Rectal smooth muscle tissue (tissue), 1 donor: ENCODE measurements around the gene MGA.

Source experiments
- H3K27ac ChIP-seq: one replicate; pipeline ENCODE4 v1.7.0; 2013; ENCODE audit warnings: low read depth, low read length, inconsistent platforms
- H3K27me3 ChIP-seq: one replicate; pipeline ENCODE4 v1.7.0; 2013; ENCODE audit warnings: low read length; ENCODE audit not compliant: control insufficient read depth, insufficient read depth
- H3K36me3 ChIP-seq: one replicate; pipeline ENCODE4 v1.7.0; 2013; ENCODE audit warnings: low read length; ENCODE audit not compliant: control insufficient read depth, insufficient read depth
- H3K4me1 ChIP-seq: one replicate; pipeline ENCODE4 v1.7.0; 2013; ENCODE audit warnings: low read length; ENCODE audit not compliant: control insufficient read depth, insufficient read depth
- H3K4me3 ChIP-seq: one replicate; pipeline ENCODE4 v1.7.0; 2013; ENCODE audit warnings: low read length
- H3K9ac ChIP-seq: one replicate; pipeline ENCODE4 v1.7.0; 2013; ENCODE audit warnings: low read length

MGA gene

GRCh38 chr15:41779662-41780157 lies 119.5 kb downstream of the MGA start:
- no peak overlapping the region for H3K9ac ChIP-seq
- H3K4me3 ChIP-seq = no peak overlapping the region
- H3K27ac ChIP-seq = peak overlapping the region; percentile 17
- no peaks in the 10 kb centered on the region for H3K36me3 ChIP-seq
- H3K4me1 ChIP-seq = peaks cover 29% of the 10 kb centered on the region
- no peaks in the 10 kb centered on the region for H3K27me3 ChIP-seq

- Histone ChIP-seq H3K4me3 (no peak overlapping the region), H3K36me3 (no peaks in the 10 kb centered on the region), H3K27ac (peak overlapping the region; percentile 12), H3K4me1 (peaks cover 29% of the 10 kb centered on the region), H3K27me3 (no peaks in the 10 kb centered on the region), H3K9ac (no peak overlapping the region)
Observed at GRCh38 chr15:41780266-41780665, 120.1 kb downstream of the MGA start.

GRCh38 chr15:41780727-41781126 lies 120.5 kb downstream of the MGA start:
- H3K36me3 ChIP-seq = no peaks in the 10 kb centered on the region
- H3K4me3 ChIP-seq = no peak overlapping the region
- peaks cover 24% of the 10 kb centered on the region for H3K4me1 ChIP-seq
- no peak overlapping the region for H3K9ac ChIP-seq
- no peaks in the 10 kb centered on the region for H3K27me3 ChIP-seq
- no peak overlapping the region for H3K27ac ChIP-seq

GRCh38 chr15:41782371-41783282 lies 122.4 kb downstream of the MGA start:
- Histone ChIP-seq H3K36me3 (no peaks in the 10 kb centered on the region), H3K27ac (no peak overlapping the region), H3K4me1 (peaks cover 14% of the 10 kb centered on the region), H3K27me3 (no peaks in the 10 kb centered on the region), H3K4me3 (no peak overlapping the region), H3K9ac (no peak overlapping the region)

GRCh38 chr15:41783296-41783695 lies 123.1 kb downstream of the MGA start:
- Histone ChIP-seq H3K27ac (no peak overlapping the region), H3K9ac (no peak overlapping the region), H3K36me3 (no peaks in the 10 kb centered on the region), H3K27me3 (no peaks in the 10 kb centered on the region), H3K4me3 (no peak overlapping the region), H3K4me1 (peaks cover 15% of the 10 kb centered on the region)

GRCh38 chr15:41788262-41788661 lies 128.1 kb downstream of the MGA start:
- Histone ChIP-seq H3K4me1 (peaks cover 28% of the 10 kb centered on the region), H3K27ac (no peak overlapping the region), H3K27me3 (no peaks in the 10 kb centered on the region), H3K9ac (no peak overlapping the region), H3K36me3 (no peaks in the 10 kb centered on the region), H3K4me3 (no peak overlapping the region)

- Histone ChIP-seq H3K4me1 (peaks cover 28% of the 10 kb centered on the region), H3K27me3 (no peaks in the 10 kb centered on the region), H3K27ac (no peak overlapping the region), H3K4me3 (no peak overlapping the region), H3K9ac (no peak overlapping the region), H3K36me3 (no peaks in the 10 kb centered on the region)
Observed at GRCh38 chr15:41789236-41789635, 129.0 kb downstream of the MGA start.

- H3K9ac ChIP-seq = no peak overlapping the region
- no peaks in the 10 kb centered on the region for H3K36me3 ChIP-seq
- peaks cover 28% of the 10 kb centered on the region for H3K4me1 ChIP-seq
- H3K4me3 ChIP-seq = no peak overlapping the region
- no peak overlapping the region for H3K27ac ChIP-seq
- no peaks in the 10 kb centered on the region for H3K27me3 ChIP-seq
Observed at GRCh38 chr15:41789662-41790061, 129.5 kb downstream of the MGA start.

- no peaks in the 10 kb centered on the region for H3K27me3 ChIP-seq
- peaks cover 28% of the 10 kb centered on the region for H3K4me1 ChIP-seq
- H3K36me3 ChIP-seq = no peaks in the 10 kb centered on the region
- no peak overlapping the region for H3K27ac ChIP-seq
- no peak overlapping the region for H3K9ac ChIP-seq
- H3K4me3 ChIP-seq = no peak overlapping the region
Observed at GRCh38 chr15:41790169-41790568, 130.0 kb downstream of the MGA start.

GRCh38 chr15:41790756-41791546 lies 130.7 kb downstream of the MGA start:
- Histone ChIP-seq H3K4me1 (peaks cover 29% of the 10 kb centered on the region), H3K9ac (no peak overlapping the region), H3K36me3 (no peaks in the 10 kb centered on the region), H3K4me3 (no peak overlapping the region), H3K27me3 (no peaks in the 10 kb centered on the region), H3K27ac (no peak overlapping the region)

- H3K4me3 ChIP-seq = no peak overlapping the region
- no peak overlapping the region for H3K9ac ChIP-seq
- H3K27ac ChIP-seq = no peak overlapping the region
- H3K27me3 ChIP-seq = no peaks in the 10 kb centered on the region
- no peaks in the 10 kb centered on the region for H3K36me3 ChIP-seq
- H3K4me1 ChIP-seq = peaks cover 32% of the 10 kb centered on the region
Observed at GRCh38 chr15:41791547-41791937, 131.3 kb downstream of the MGA start.

- Histone ChIP-seq H3K9ac (no peak overlapping the region), H3K27me3 (no peaks in the 10 kb centered on the region), H3K27ac (no peak overlapping the region), H3K36me3 (no peaks in the 10 kb centered on the region), H3K4me1 (peaks cover 36% of the 10 kb centered on the region), H3K4me3 (no peak overlapping the region)
Observed at GRCh38 chr15:41792000-41792637, 131.9 kb downstream of the MGA start.
